ENCODE data around the gene GFRAL. TPM values are rescaled to one million over a fixed set of nuclear protein-coding genes. Genes with fewer than 3 reads are reported as not detected.

Gene GFRAL
- polyA plus RNA-seq, 1 of the 3 experiments (the other 2 are of a cell fraction): not detected

DNA sequence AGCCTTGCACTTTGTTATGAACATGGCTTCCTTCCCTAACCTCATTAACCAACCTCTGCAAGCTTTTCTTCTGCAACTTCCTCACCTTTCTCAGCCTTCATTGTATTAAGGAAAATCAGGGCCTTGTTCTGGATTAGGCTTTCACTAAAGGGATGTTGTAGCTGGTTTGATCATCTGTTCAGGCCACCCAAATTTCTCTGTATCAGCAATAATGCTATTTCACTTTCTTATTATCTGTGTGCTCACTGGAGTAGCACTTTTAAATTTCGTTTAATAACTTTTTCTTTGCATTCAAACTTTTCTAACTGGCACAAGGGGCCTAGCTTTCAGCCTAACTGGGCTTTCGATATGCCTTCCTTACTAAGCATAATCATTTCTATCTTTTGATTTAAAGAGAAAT is 96.7 kb downstream of the GFRAL start:
- CTCF ChIA-PET: interaction anchor here (1.0 to 1.9 kb wide), 2 partner anchors 12 to 22 kb away, joined by 3 to 7 read pairs; no protein-coding TSS in a partner anchor
- H3F3A ChIP-seq (replicated peaks; ENCODE audit: insufficient read depth): no peaks in the 10 kb centered on the region
- no peaks in the 10 kb centered on the region for H3K4me1 ChIP-seq (ENCODE audit: control insufficient read depth in 1 of 2, insufficient read depth in 2 of 2, low read depth in 1 of 2, low read length in 1 of 2)
- no peaks in the 10 kb centered on the region for H3K27me3 ChIP-seq (ENCODE audit: insufficient read depth)
- no peaks in the 10 kb centered on the region for H4K20me1 ChIP-seq (ENCODE audit: insufficient read depth)
- no peak overlapping the region for H2AFZ ChIP-seq (ENCODE audit: low read depth)
- H3K27ac ChIP-seq (ENCODE audit: low read depth in 2 of 2, low read length in 1 of 2): no peak overlapping the region
- no peaks in the 10 kb centered on the region for H3K79me2 ChIP-seq (ENCODE audit: insufficient read depth)
- H3K9ac ChIP-seq: no peak overlapping the region
- DNase-seq: no peak
- H3K4me2 ChIP-seq: no peak overlapping the region
- no peak overlapping the region for H3K4me3 ChIP-seq (ENCODE audit: low read depth in 2 of 2, low read length in 1 of 2)
- POLR2A ChIA-PET: no interaction called here
- TF ChIP-seq, protein P1, sequence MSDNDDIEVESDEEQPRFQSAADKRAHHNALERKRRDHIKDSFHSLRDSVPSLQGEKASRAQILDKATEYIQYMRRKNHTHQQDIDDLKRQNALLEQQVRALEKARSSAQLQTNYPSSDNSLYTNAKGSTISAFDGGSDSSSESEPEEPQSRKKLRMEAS (IDR thresholded peaks at IDR 0.05; ENCODE audit: low read depth): no peak
- no peak for TF ChIP-seq CHD2 (IDR thresholded peaks at IDR 0.05; ENCODE audit: low read length, partially characterized antibody)
- TF ChIP-seq YY1 (IDR thresholded peaks at IDR 0.05; ENCODE audit: low read depth): no peak
- no peak for TF ChIP-seq RFX5 (IDR thresholded peaks at IDR 0.05; ENCODE audit: low read length)
- no peak for TF ChIP-seq ELF1 (IDR thresholded peaks at IDR 0.05)
- no peak for TF ChIP-seq NFIC (IDR thresholded peaks at IDR 0.05; ENCODE audit: borderline replicate concordance)
- TF ChIP-seq NRF1 (IDR thresholded peaks at IDR 0.05; ENCODE audit: low read depth, low read length): no peak
- no peak for TF ChIP-seq TCF12 (IDR thresholded peaks at IDR 0.05)
- TF ChIP-seq JUND (IDR thresholded peaks at IDR 0.05): no peak
- no peak for TF ChIP-seq SIN3A (IDR thresholded peaks at IDR 0.05; ENCODE audit: borderline replicate concordance, low read depth, low read length)
- no peak for TF ChIP-seq MXI1 (IDR thresholded peaks at IDR 0.05; ENCODE audit: low read depth, low read length)
- TF ChIP-seq GABPA (IDR thresholded peaks at IDR 0.05; ENCODE audit: low read depth): no peak
- TF ChIP-seq, protein P2, sequence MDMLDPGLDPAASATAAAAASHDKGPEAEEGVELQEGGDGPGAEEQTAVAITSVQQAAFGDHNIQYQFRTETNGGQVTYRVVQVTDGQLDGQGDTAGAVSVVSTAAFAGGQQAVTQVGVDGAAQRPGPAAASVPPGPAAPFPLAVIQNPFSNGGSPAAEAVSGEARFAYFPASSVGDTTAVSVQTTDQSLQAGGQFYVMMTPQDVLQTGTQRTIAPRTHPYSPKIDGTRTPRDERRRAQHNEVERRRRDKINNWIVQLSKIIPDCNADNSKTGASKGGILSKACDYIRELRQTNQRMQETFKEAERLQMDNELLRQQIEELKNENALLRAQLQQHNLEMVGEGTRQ (IDR thresholded peaks at IDR 0.05; ENCODE audit: borderline replicate concordance, low read depth, low read length): no peak
- TF ChIP-seq TEAD4 (IDR thresholded peaks at IDR 0.05; ENCODE audit: borderline replicate concordance, insufficient read depth): no peak
- TF ChIP-seq, protein P3, sequence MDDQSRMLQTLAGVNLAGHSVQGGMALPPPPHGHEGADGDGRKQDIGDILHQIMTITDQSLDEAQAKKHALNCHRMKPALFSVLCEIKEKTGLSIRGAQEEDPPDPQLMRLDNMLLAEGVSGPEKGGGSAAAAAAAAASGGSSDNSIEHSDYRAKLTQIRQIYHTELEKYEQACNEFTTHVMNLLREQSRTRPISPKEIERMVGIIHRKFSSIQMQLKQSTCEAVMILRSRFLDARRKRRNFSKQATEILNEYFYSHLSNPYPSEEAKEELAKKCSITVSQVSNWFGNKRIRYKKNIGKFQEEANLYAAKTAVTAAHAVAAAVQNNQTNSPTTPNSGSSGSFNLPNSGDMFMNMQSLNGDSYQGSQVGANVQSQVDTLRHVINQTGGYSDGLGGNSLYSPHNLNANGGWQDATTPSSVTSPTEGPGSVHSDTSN (IDR thresholded peaks at IDR 0.05): no peak
- no peak for TF ChIP-seq RCOR1 (IDR thresholded peaks at IDR 0.05; ENCODE audit: low read length)
- no peak for TF ChIP-seq RXRA (IDR thresholded peaks at IDR 0.05; ENCODE audit: borderline replicate concordance, low read depth)
- TF ChIP-seq FOXJ3 (CRISPR knock-in tag; IDR thresholded peaks at IDR 0.05): no peak
- H3K9me2 ChIP-seq: no peaks in the 10 kb centered on the region
- no peaks in the 10 kb centered on the region for H3K9me3 ChIP-seq
- WGBS (ENCODE audit: low lambda C conversion rate): 20% methylated on average over 2 of the region's 2 CpGs
- H3K36me3 ChIP-seq (replicated peaks in 1 of 2; ENCODE audit: control insufficient read depth in 1 of 2, insufficient read depth in 2 of 2, low read length in 1 of 2): no peaks in the 10 kb centered on the region

DNA sequence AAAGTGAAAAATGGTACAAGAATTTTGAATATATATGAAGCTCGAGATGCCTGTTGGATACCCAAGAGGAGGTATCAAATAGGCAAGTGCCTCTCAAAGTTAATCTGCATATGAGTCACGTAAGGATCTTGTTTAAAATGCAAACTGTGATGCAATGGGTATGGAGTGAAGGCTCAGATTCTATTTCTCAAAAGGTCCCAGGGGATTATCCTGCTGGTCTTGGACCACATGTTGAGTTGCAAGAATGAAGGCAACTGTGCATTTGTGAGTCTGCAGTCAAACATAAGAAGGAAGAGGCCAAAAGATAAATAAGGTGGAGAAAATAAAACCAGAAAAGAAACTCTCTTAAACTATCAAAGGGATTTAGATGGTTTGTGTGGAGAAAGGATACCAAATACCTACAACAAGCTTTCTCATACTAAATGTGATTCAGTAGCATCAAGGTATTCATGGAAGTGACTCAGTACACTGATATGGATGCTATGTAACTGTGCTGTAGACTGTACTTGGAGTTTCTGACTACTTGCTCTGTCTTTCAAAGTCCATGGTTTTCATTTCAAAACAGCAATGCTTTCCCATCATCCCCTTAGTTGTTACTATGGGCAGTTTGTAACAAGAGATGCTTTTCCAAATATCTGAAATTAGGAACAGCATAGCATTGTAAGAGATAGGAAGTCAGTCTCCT is 106.3 kb downstream of the GFRAL start:
- Histone ChIP-seq H3K9ac (no peak overlapping the region), H3K9me3 (no peaks in the 10 kb centered on the region), H3K79me2 (ENCODE audit: insufficient read depth) (no peaks in the 10 kb centered on the region), H3K36me3 (replicated peaks in 1 of 2; ENCODE audit: control insufficient read depth in 1 of 2, insufficient read depth in 2 of 2, low read length in 1 of 2) (no peaks in the 10 kb centered on the region), H4K20me1 (ENCODE audit: insufficient read depth) (no peaks in the 10 kb centered on the region), H3F3A (replicated peaks; ENCODE audit: insufficient read depth) (no peaks in the 10 kb centered on the region), H3K4me2 (no peak overlapping the region), H3K4me3 (ENCODE audit: low read depth in 2 of 2, low read length in 1 of 2) (no peak overlapping the region), H2AFZ (ENCODE audit: low read depth) (no peak overlapping the region), H3K4me1 (ENCODE audit: control insufficient read depth in 1 of 2, insufficient read depth in 2 of 2, low read depth in 1 of 2, low read length in 1 of 2) (no peaks in the 10 kb centered on the region), H3K27me3 (ENCODE audit: insufficient read depth) (no peaks in the 10 kb centered on the region), H3K9me2 (no peaks in the 10 kb centered on the region), H3K27ac (ENCODE audit: low read depth in 2 of 2, low read length in 1 of 2) (no peak overlapping the region)
- ChIA-PET POLR2A (no interaction called here), CTCF (no interaction called here)
- TF ChIP-seq FOXM1 (IDR thresholded peaks at IDR 0.05; ENCODE audit: low read depth) (no peak), EP300 (IDR thresholded peaks at IDR 0.05; ENCODE audit: borderline replicate concordance in 1 of 2, low read depth in 1 of 2, low read length in 1 of 2) (no peak), YY1 (IDR thresholded peaks at IDR 0.05; ENCODE audit: low read depth) (no peak), POLR2AphosphoS5 (IDR thresholded peaks at IDR 0.05; ENCODE audit: low read depth, low read length) (no peak), GABPA (IDR thresholded peaks at IDR 0.05; ENCODE audit: low read depth) (no peak), FOSL2 (IDR thresholded peaks at IDR 0.05; ENCODE audit: borderline replicate concordance, low read depth) (no peak)
- TF ChIP-seq, protein P1 (IDR thresholded peaks at IDR 0.05; ENCODE audit: low read depth): no peak
- TF ChIP-seq, protein P4, sequence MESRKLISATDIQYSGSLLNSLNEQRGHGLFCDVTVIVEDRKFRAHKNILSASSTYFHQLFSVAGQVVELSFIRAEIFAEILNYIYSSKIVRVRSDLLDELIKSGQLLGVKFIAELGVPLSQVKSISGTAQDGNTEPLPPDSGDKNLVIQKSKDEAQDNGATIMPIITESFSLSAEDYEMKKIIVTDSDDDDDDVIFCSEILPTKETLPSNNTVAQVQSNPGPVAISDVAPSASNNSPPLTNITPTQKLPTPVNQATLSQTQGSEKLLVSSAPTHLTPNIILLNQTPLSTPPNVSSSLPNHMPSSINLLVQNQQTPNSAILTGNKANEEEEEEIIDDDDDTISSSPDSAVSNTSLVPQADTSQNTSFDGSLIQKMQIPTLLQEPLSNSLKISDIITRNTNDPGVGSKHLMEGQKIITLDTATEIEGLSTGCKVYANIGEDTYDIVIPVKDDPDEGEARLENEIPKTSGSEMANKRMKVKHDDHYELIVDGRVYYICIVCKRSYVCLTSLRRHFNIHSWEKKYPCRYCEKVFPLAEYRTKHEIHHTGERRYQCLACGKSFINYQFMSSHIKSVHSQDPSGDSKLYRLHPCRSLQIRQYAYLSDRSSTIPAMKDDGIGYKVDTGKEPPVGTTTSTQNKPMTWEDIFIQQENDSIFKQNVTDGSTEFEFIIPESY (IDR thresholded peaks at IDR 0.05; ENCODE audit: borderline replicate concordance, low read depth): no peak
- TF ChIP-seq, protein P3 (IDR thresholded peaks at IDR 0.05): no peak
- DNase-seq: no peak
- 14% methylated on average over 2 of the region's 2 CpGs for WGBS (ENCODE audit: low lambda C conversion rate)

Measured in SK-N-SH (cell line).